Common myeloid progenitor, CD34-positive (primary cell): ENCODE data around the gene HGD.
A peak's percentile ranks its signal among the peaks of the same experiment; 100 is the strongest.

ENCODE experiments used
- CTCF ChIA-PET: fragments of 350-600 bp; sonication (Branson Sonifier 250); formaldehyde crosslinking; loops from one replicate; lab custom pipeline; 2021; ENCODE audit warnings: antibody characterized with exemption; lab: Charles Lee
- POLR2A ChIA-PET: fragments of 350-600 bp; sonication (Branson Sonifier 250); formaldehyde crosslinking; loops from one replicate; lab custom pipeline; 2021; ENCODE audit warnings: antibody characterized with exemption; lab: Charles Lee
- DNase-seq, 3 donors: peaks; one replicate each; pipeline versions ENCODE4 v3.0.0 to v3.0.0-alpha.2; 2013
- H3K27ac ChIP-seq, 2 experiments: 1 replicate in 1 of 2; 2 replicates in 1 of 2; pipeline ENCODE4 v1.7.0; 2013; ENCODE audit warnings: inconsistent platforms in 2 of 2, low read length in 2 of 2, mild to moderate bottlenecking in 2 of 2, low read depth in 1 of 2, moderate library complexity in 1 of 2; ENCODE audit not compliant: severe bottlenecking in 2 of 2, insufficient read depth in 1 of 2, poor library complexity in 1 of 2
- H3K27me3 ChIP-seq, 5 experiments: replicated peaks in 2 of 5; 1 replicate in 3 of 5; 2 replicates in 2 of 5; pipeline versions ENCODE4 v1.6.1 to v1.7.0; 2013; ENCODE audit warnings: low read length in 4 of 5, mild to moderate bottlenecking in 2 of 5, moderate library complexity in 2 of 5, inconsistent platforms in 1 of 5; ENCODE audit not compliant: insufficient read depth in 5 of 5, control insufficient read depth in 4 of 5
- H3K36me3 ChIP-seq, 4 experiments: 1 replicate in 2 of 4; 2 replicates in 2 of 4; pipeline versions ENCODE4 v1.6.1 to v1.7.0; 2013; ENCODE audit warnings: low read length in 3 of 4, control low read depth in 1 of 4, mild to moderate bottlenecking in 1 of 4; ENCODE audit not compliant: control insufficient read depth in 4 of 4, insufficient read depth in 4 of 4
- H3K4me1 ChIP-seq, 4 experiments: 1 replicate in 3 of 4; 2 replicates in 1 of 4; pipeline versions ENCODE4 v1.6.1 to v1.7.1; 2013; ENCODE audit warnings: low read length in 3 of 4, mild to moderate bottlenecking in 3 of 4, control low read depth in 1 of 4, inconsistent platforms in 1 of 4, moderate library complexity in 1 of 4; ENCODE audit not compliant: control insufficient read depth in 4 of 4, insufficient read depth in 4 of 4; ENCODE audit errors: control extremely low read depth in 1 of 4
- H3K4me3 ChIP-seq, 7 experiments: 1 replicate in 4 of 7; 2 replicates in 3 of 7; pipeline versions ENCODE4 v1.5.1 to v1.7.0; 2013; ENCODE audit warnings: mild to moderate bottlenecking in 7 of 7, low read length in 6 of 7, moderate library complexity in 6 of 7, inconsistent platforms in 2 of 7, low read depth in 2 of 7, control low read depth in 1 of 7; ENCODE audit not compliant: insufficient read depth in 4 of 7, control insufficient read depth in 1 of 7; ENCODE audit errors: extremely low read depth in 1 of 7
- H3K9me3 ChIP-seq, 5 experiments: 1 replicate in 4 of 5; 2 replicates in 1 of 5; pipeline versions ENCODE4 v1.6.1 to v1.7.1; 2013; ENCODE audit warnings: low read length in 4 of 5, mild to moderate bottlenecking in 2 of 5, inconsistent platforms in 1 of 5, low read depth in 1 of 5, moderate library complexity in 1 of 5; ENCODE audit not compliant: control insufficient read depth in 4 of 5, insufficient read depth in 2 of 5; ENCODE audit errors: control extremely low read depth in 1 of 5
- WGBS: methylation state at CpG from one replicate; pipeline ENCODE4 v1.1.5; 2013; ENCODE audit not compliant: insufficient coverage; 5-methylcytosine and 5-hydroxymethylcytosine counted together

The HGD gene

DNA sequence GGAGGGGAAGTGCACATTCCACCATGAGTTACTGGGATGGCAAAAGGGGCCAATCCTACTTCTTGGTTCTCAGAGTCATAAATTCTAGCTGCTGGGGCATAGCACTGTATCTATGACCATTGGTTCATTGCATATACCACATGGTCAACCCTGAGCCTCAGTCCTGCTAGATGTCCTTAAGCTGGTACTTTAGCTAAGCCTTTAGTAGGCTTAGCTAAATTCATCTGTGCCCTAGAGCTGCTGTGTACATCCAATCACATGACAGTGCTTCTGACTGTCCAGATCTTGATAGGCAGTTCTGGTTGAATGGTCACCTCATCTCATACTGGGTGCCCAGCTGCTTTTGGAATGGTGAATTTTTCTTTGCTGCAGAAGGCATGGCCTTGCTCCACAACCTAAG is 77.7 kb downstream of the HGD start:
- POLR2A ChIA-PET: no interaction called here
- Histone ChIP-seq H3K36me3 (peaks cover 10 to 32% (median 22%) of the 10 kb centered on the region in 4 experiments), H3K27ac (no peak overlapping the region), H3K9me3 (no peaks in the 10 kb centered on the region), H3K4me1 (peaks cover 0 to 2% (median 0%) of the 10 kb centered on the region in 4 experiments), H3K27me3 (no peaks in the 10 kb centered on the region), H3K4me3 (no peak overlapping the region)
- CTCF ChIA-PET: interaction anchor here (1.2 to 1.8 kb wide), 4 partner anchors 10 to 191 kb away, joined by 3 to 5 read pairs (median 4); no protein-coding TSS in a partner anchor
- DNase-seq: no peak

DNA sequence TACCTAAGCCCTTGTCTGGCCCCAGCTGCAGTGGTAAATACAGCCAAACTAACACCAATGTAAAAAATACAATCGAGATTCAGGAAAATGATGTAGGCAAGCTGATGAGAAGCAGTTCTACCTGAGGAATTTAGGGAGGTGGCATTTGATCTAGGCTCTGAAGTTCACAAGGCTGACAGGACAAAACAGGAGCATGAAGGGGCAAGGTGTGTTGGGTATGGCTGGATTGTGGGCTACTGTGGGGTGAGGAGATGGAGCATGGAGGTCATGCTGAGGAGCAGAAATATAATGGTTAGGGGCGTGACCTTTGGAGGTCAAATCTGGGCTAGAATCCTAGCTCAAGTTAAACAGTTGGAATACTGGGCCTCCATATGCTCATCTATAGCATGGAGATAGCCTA is 79.4 kb downstream of the HGD start:
- peaks cover 0 to 15% (median 2%) of the 10 kb centered on the region in 4 experiments for H3K4me1 ChIP-seq
- no peaks in the 10 kb centered on the region for H3K27me3 ChIP-seq
- peaks cover 11 to 49% (median 31%) of the 10 kb centered on the region in 4 experiments for H3K36me3 ChIP-seq
- H3K27ac ChIP-seq: no peak overlapping the region
- DNase-seq: no peak
- H3K4me3 ChIP-seq: no peak overlapping the region
- no peaks in the 10 kb centered on the region for H3K9me3 ChIP-seq
- POLR2A ChIA-PET: interaction anchor here (0.7 kb wide), 1 partner anchor 83 kb away, joined by 3 read pairs; no protein-coding TSS in a partner anchor
- 100% methylated on average over 1 of the region's 2 CpGs for WGBS
- CTCF ChIA-PET: interaction anchor here (0.8 to 1.3 kb wide), 2 partner anchors 11 to 166 kb away, joined by 3 to 4 read pairs; no protein-coding TSS in a partner anchor

DNA sequence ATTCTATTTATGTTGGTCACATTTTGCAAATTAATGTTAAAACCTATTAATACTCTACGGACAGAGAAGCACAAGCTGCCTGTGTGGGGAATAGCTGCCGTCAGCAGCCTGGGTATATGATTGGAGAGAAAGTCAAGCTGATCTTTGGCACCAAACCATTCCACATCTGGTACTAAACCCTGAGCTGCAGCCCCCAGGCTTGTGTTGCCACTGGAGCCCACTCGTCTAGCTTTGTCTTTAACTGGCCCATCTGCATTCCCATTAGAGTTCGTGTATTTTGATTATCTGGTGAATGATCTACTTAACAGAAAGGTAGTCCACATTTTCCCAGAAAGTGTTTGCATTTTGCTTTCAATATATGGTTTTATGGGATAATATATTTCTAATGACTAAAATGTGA is 80.5 kb downstream of the HGD start:
- no peak for DNase-seq
- ChIA-PET POLR2A (interaction anchor here (0.6 kb wide), 1 partner anchor 192 kb away, joined by 5 read pairs; no protein-coding TSS in a partner anchor), CTCF (interaction anchor here (1.1 to 1.5 kb wide), 3 partner anchors 12 to 193 kb away, joined by 3 to 4 read pairs (median 3); no protein-coding TSS in a partner anchor)
- Histone ChIP-seq H3K36me3 (peaks cover 11 to 52% (median 33%) of the 10 kb centered on the region in 4 experiments), H3K4me3 (no peak overlapping the region), H3K27ac (peak overlapping the region in 1 of 2 experiments; percentile 31), H3K4me1 (peaks cover 3 to 23% (median 7%) of the 10 kb centered on the region in 4 experiments), H3K9me3 (no peaks in the 10 kb centered on the region), H3K27me3 (no peaks in the 10 kb centered on the region)
- WGBS: 100% methylated on average over 2 of the region's 4 CpGs

DNA sequence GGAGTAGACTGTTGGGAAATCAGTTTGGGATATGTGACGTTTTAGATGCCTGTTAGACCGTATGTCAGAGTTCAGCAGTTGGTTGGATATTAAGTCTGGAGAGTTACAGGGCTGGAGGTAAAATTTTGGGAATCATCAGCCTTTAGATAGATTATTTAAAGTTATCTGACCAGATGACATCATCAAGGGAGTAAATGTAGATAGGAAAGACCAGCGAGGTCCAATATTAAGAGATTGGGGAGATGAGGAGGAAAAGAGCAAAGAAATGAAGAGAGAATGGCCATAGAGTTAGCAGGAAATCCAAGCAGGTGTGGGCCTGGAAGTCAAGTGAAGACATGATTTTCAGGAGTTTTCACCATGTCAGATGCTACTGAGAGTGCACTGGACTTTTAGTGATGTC is 82.8 kb downstream of the HGD start:
- no peaks in the 10 kb centered on the region for H3K9me3 ChIP-seq
- CTCF ChIA-PET: no interaction called here
- 90% methylated on average over 2 of the region's 3 CpGs for WGBS

DNA sequence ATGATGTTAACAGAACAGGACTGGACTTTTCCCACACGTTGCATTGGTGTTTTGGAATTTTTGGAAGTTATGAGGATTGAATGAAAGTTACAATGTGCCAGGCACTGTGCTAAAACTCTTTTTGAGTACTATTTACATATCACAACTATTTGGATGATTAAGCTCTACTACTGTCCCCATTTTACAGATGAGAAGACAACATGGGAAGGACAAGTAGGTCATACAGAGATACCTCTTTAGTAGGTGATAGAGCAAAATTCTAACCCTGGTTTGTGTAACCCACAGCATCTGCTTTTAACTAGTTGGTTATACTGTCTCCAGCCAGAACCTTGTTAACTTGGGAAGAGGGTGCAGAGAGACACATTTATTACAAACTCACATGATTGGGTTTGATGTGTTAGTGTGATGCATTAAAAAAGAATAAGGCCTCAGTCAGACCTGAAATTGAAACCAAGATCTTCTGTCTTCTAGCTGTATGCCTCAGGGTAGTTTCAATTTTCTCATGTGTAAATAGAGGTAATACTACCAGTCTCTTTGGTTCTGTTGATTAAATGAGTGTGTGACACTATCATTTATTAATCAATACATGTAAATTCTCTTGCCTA is 84.5 kb downstream of the HGD start:
- peak overlapping the region in 6 of 7 experiments; percentile 27 to 94 (median 56) for H3K4me3 ChIP-seq
- DNase-seq: peak in 2 of 3 donors; percentile 9 to 11
- H3K4me1 ChIP-seq: peaks cover 3 to 29% (median 8%) of the 10 kb centered on the region in 4 experiments
- ChIA-PET CTCF (interaction anchor here (0.6 to 1.4 kb wide), 4 partner anchors 37 to 197 kb away, joined by 3 to 5 read pairs (median 4); no protein-coding TSS in a partner anchor), POLR2A (interaction anchor here (0.6 to 1.1 kb wide), 2 partner anchors 45 to 1016 kb away, joined by 3 read pairs; no protein-coding TSS in a partner anchor)
- H3K27me3 ChIP-seq: no peaks in the 10 kb centered on the region
- WGBS: no CpG with 5 or more reads among the region's 1 CpG
- H3K9me3 ChIP-seq: no peaks in the 10 kb centered on the region
- H3K27ac ChIP-seq: peak overlapping the region in 1 of 2 experiments; percentile 50
- H3K36me3 ChIP-seq: peaks cover 11 to 44% (median 26%) of the 10 kb centered on the region in 4 experiments

More for the DNA sequence above, 82.8 kb downstream of the HGD start:
- DNase-seq: no peak
- POLR2A ChIA-PET: no interaction called here
- H3K27ac ChIP-seq: peak overlapping the region in 1 of 2 experiments; percentile 50
- peaks cover 3 to 29% (median 8%) of the 10 kb centered on the region in 4 experiments for H3K4me1 ChIP-seq
- no peaks in the 10 kb centered on the region for H3K27me3 ChIP-seq
- H3K36me3 ChIP-seq: peaks cover 11 to 52% (median 33%) of the 10 kb centered on the region in 4 experiments
- no peak overlapping the region for H3K4me3 ChIP-seq

DNA sequence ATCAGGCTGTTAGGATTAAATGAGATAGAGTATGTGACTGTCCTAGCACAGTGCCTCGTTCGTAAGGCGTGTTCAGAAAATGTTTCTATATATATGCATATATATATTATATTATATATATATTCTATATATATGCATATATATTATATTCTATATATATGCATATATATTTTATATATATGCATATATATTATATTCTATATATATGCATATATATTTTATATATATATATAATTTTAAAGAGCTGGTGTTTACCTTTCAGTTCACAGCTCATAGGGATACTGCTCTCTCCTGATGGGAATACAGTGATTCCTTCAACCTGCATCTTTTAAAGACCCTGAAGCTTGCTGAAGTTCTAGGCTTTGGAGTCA is 85.2 kb downstream of the HGD start:
- ChIA-PET POLR2A (interaction anchor here (0.6 to 1.1 kb wide), 2 partner anchors 45 to 1017 kb away, joined by 3 read pairs; no protein-coding TSS in a partner anchor), CTCF (interaction anchor here (0.6 to 2.2 kb wide), 5 partner anchors 29 to 198 kb away, joined by 3 to 10 read pairs (median 5); no protein-coding TSS in a partner anchor)
- H3K27me3 ChIP-seq: no peaks in the 10 kb centered on the region
- H3K27ac ChIP-seq: peak overlapping the region; percentile 94 to 96
- no CpG with 5 or more reads among the region's 3 CpGs for WGBS
- peaks cover 3 to 29% (median 8%) of the 10 kb centered on the region in 4 experiments for H3K4me1 ChIP-seq
- no peaks in the 10 kb centered on the region for H3K9me3 ChIP-seq
- H3K36me3 ChIP-seq: peaks cover 6 to 38% (median 22%) of the 10 kb centered on the region in 4 experiments
- DNase-seq: no peak
- peak overlapping the region; percentile 42 to 94 (median 89) for H3K4me3 ChIP-seq
